Right lobe of liver (tissue), 6 donors: ENCODE measurements around the gene RPS14. TPM values are rescaled to one million over a fixed set of nuclear protein-coding genes. Genes with fewer than 3 reads are reported as not detected.

Experiments
- ATAC-seq, 4 donors: fragments of 200-7000 bp; cut with Tn5 transposase; one replicate each; pipeline ENCODE4 v1.9.1; 2020; ENCODE audit warnings: mild to moderate bottlenecking in 4 of 4, moderate library complexity in 4 of 4
- DNase-seq, 3 donors: peaks; one replicate each; pipeline ENCODE4 v3.0.0-alpha.2; 2020
- H3K27ac ChIP-seq, 3 donors: fragments of 200-600 bp; one replicate each; pipeline ENCODE4 v1.8.0; 2022
- H3K27me3 ChIP-seq, 2 donors: fragments of 200-600 bp; one replicate each; pipeline ENCODE4 v1.8.0; 2022
- H3K36me3 ChIP-seq, 4 donors: fragments of 200-600 bp; sonication (generic) in 1 of 4; one replicate each; pipeline versions ENCODE4 v1.5.1 to v1.8.0; 2017 to 2022; ENCODE audit warnings: control low read depth in 1 of 4
- H3K4me1 ChIP-seq, 4 donors: fragments of 200-600 bp; sonication (generic) in 1 of 4; one replicate each; pipeline versions ENCODE4 v1.5.1 to v1.8.0; 2017 to 2022; ENCODE audit warnings: control low read depth in 1 of 4
- H3K4me3 ChIP-seq, 3 donors: fragments of 200-600 bp; one replicate each; pipeline ENCODE4 v1.8.0; 2022
- H3K9me3 ChIP-seq, 4 donors: fragments of 200-600 bp; sonication (generic) in 1 of 4; one replicate each; pipeline versions ENCODE4 v1.5.1 to v1.8.0; 2017 to 2022; ENCODE audit warnings: control low read depth in 1 of 4
- POLR2A ChIP-seq: fragments of 450-650 bp; IDR thresholded peaks from one replicate; pipeline ENCODE4 v1.6.1; 2017; ENCODE audit warnings: antibody characterized with exemption, mild to moderate bottlenecking
- WGBS: methylation state at CpG from one replicate; pipeline ENCODE4 v1.1.6; 2018; ENCODE audit warnings: low coverage, low lambda C conversion rate; ENCODE audit not compliant: insufficient coverage; ENCODE audit errors: missing lambda C conversion rate; 5-methylcytosine and 5-hydroxymethylcytosine counted together
- intact Hi-C, 2 donors: fragments of 100-400 bp; cut with DNase I; formaldehyde crosslinking; loops; one replicate each; pipeline versions ENCODE4 v1.11.2 to v1.14.1; 2022
- long read RNA-seq: library from polyadenylated mRNA; unstranded; transcript quantifications from one replicate; pipeline ENCODE4 v2.0.0, GENCODE V29; 2019
- total RNA-seq, 6 experiments: library from RNA; depleted of rRNA in 2 of 6; stranded (reverse); fragments of >200 nt in 2 of 6; fragmentation: NEBNext Ultra II Directional in 3 of 6; extraction: Animal tissue kit (Norgen Biotek cat#: 25700) in 3 of 6; gene quantifications; one replicate each; pipeline versions ENCODE4 v1.1.0 to v1.2.4, GENCODE V29; 2016 to 2023
- TF ChIP-seq, protein P1 (sequence below), 4 donors: fragments of 200-600 bp in 3 of 4; fragments of 450-650 bp in 1 of 4; IDR thresholded peaks; one replicate each; pipeline versions ENCODE4 v1.5.1 to v1.8.0; 2016 to 2022; ENCODE audit warnings: antibody characterized with exemption in 4 of 4, mild to moderate bottlenecking in 2 of 4
- donor health status: DM: no; HTN: yes; CAD: no.
- donor health status: DM: no; HTN: no; CAD: no.
- donor health status: DM: no; HTN: no; CAD: no.
- donor health status: DM: no; HTN: yes; CAD: no.
- donor health status: DM: no; HTN: yes; CAD: no.

RPS14 gene
- 100 to 1,000 TPM; 573 to 800 (median 663) TPM for total RNA-seq
- long read RNA-seq, transcript RPS14-203 (5 exons, 569 nt) = major isoform, 513 of 564 reads
- long read RNA-seq, partial matches to known transcripts = 43 of 564 reads
- long read RNA-seq, other reads (novel, unspliced or antisense) = 8 of 564 reads

DNA sequence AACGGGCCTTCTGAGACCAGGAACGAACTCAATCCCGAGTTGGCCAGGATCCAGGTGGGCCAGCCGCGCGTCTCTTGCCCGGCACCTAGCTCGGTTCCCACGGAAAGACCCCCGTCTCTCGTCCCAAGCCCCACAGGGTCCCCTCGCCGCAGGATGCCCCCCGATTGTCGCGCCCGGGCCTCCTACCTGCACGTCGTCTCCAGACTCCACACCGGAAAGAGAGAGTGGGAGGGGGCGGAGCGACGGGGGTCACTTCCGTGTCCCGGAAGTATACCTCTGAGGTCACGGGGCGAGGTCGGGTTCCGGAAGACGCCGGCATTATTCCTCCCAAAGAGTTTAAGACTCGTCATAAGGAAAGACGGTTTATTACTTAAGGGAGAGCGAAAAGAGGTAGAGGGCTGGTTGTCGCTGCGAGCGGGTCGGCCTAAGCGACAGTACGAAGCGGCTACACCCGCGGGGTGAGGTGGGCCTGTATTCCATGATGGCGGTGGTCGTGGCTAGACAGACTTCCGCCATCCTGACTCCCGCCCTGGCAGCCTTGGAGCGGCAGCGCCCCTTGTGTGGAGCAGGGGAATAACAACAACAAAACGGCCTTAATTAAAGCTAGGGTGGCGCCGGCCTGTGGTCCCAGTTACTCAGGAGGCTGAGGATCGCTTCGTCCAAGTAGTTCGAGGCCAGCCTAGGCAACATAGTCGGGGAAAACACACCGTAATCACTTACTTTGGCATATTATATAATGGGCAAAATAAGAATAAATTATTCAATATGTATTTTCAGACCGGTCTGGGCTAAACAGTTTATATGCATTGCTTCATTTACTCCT is at the start of gene RPS14:
RPS14 (minus strand) TSS at position 223 of the 823 bp plus-strand sequence. CDS start 2,006 bp downstream, outside the sequence.
- H3K4me3 ChIP-seq = peak within 1 kb of the TSS; percentile 81 to 97 (median 93)
- 3% methylated on average over 47 of the region's 58 CpGs for WGBS
- ATAC-seq (peak; percentile 95 to 97 (median 97)), DNase-seq (peak; percentile 93 to 96 (median 94))
- H3K36me3 ChIP-seq = peaks cover 16 to 32% (median 25%) of the 10 kb centered on the region in 4 donors
- no peaks in the 10 kb centered on the region for H3K27me3 ChIP-seq
- peaks cover 0 to 10% (median 0%) of the 10 kb centered on the region in 4 donors for H3K4me1 ChIP-seq
- intact Hi-C loops = no loop called here
- peak within 1 kb of the TSS; percentile 94 to 98 (median 95) for H3K27ac ChIP-seq
- peak; percentile 78 for TF ChIP-seq POLR2A
- TF ChIP-seq, protein P1, sequence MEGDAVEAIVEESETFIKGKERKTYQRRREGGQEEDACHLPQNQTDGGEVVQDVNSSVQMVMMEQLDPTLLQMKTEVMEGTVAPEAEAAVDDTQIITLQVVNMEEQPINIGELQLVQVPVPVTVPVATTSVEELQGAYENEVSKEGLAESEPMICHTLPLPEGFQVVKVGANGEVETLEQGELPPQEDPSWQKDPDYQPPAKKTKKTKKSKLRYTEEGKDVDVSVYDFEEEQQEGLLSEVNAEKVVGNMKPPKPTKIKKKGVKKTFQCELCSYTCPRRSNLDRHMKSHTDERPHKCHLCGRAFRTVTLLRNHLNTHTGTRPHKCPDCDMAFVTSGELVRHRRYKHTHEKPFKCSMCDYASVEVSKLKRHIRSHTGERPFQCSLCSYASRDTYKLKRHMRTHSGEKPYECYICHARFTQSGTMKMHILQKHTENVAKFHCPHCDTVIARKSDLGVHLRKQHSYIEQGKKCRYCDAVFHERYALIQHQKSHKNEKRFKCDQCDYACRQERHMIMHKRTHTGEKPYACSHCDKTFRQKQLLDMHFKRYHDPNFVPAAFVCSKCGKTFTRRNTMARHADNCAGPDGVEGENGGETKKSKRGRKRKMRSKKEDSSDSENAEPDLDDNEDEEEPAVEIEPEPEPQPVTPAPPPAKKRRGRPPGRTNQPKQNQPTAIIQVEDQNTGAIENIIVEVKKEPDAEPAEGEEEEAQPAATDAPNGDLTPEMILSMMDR (IDR thresholded peaks at IDR 0.05) = peak; percentile 86 to 98 (median 94)
- no peaks in the 10 kb centered on the region for H3K9me3 ChIP-seq

DNA sequence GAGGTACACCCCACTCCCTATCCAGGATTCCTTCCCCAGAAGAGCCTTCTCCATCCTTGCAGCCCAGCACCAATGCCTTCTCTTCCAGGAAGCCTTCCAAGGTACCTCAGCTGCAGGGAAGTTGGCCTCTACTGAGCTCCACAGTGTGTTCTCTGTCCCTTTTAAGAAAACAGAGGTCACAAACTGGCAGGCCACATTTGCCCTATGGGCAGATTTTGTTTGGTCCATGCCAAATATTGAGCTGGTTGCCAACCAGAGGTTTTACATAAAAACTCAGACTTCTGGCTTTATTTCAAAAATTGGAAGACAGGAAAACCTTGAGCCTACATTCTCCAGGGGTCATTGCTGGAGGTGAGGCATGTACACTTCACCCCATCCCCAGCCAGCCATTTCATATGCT is 49.4 kb upstream of the RPS14 start:
- TF ChIP-seq, protein P1 (IDR thresholded peaks at IDR 0.05) = no peak
- no peak for TF ChIP-seq POLR2A
- ATAC-seq = peak in 3 of 4 donors; percentile 2 to 29 (median 9)
- peaks cover 0 to 10% (median 3%) of the 10 kb centered on the region in 4 donors for H3K36me3 ChIP-seq
- no peak for DNase-seq
- intact Hi-C loops = no loop called here
- no peak overlapping the region for H3K4me3 ChIP-seq
- no peaks in the 10 kb centered on the region for H3K27me3 ChIP-seq
- no peaks in the 10 kb centered on the region for H3K9me3 ChIP-seq
- peak overlapping the region in 1 of 3 donors; percentile 37 for H3K27ac ChIP-seq
- peaks cover 2 to 80% (median 46%) of the 10 kb centered on the region in 4 donors for H3K4me1 ChIP-seq

DNA sequence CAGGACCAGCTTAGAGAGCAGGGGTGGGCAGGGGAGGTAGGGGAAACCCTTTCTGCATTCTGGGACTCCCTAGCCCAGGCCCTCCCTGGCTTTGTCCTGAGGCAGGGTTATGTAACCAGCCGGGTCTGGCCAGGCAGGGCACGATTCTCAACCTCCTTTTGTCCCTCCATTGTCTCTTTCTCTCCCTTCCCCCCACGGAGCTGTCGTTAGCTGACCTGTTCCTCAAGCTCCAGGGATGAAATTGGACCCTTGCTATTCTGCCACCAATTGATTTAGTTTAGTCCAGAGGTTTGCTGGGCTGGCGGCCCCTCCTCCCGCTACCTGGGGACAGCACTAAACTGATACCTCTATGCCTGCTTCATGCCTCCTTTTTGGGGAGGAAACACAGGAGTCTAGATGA is 49.0 kb upstream of the RPS14 start:
- peak overlapping the region in 1 of 3 donors; percentile 37 for H3K27ac ChIP-seq

DNA sequence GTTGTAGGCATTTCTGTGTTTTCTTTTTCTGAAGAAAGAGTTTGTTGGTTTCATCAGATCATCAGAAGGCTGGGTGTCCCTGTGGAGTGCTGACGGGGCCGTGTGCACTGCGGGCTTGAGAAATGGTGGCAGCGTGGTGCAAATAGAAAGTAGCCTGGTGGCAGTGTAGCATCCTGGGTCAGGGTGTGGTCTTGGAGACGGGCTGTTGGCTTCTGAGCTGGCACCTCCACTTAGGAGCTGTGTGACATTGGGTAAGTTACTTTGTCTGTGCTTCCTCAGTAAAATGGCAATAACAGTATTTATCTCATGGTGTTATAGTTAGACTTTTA is 48.4 kb upstream of the RPS14 start:
- H3K27me3 ChIP-seq = no peaks in the 10 kb centered on the region
- no peak for ATAC-seq
- intact Hi-C loops = no loop called here
- no peak for DNase-seq
- H3K9me3 ChIP-seq = no peaks in the 10 kb centered on the region
- no peak overlapping the region for H3K4me3 ChIP-seq
- peaks cover 2 to 72% (median 40%) of the 10 kb centered on the region in 4 donors for H3K4me1 ChIP-seq
- peak overlapping the region in 2 of 3 donors; percentile 47 to 56 for H3K27ac ChIP-seq
- TF ChIP-seq POLR2A = no peak
- TF ChIP-seq, protein P1 (IDR thresholded peaks at IDR 0.05) = no peak
- 69% methylated on average over 4 of the region's 5 CpGs for WGBS
- peaks cover 0 to 10% (median 3%) of the 10 kb centered on the region in 4 donors for H3K36me3 ChIP-seq

More for the DNA sequence above, 49.0 kb upstream of the RPS14 start:
- WGBS = 25% methylated on average over 5 of the region's 6 CpGs
- intact Hi-C loops = no loop called here
- ATAC-seq (peak in 3 of 4 donors; percentile 24 to 54 (median 41)), DNase-seq (peak in 1 of 3 donors; percentile 48)
- H3K9me3 ChIP-seq = no peaks in the 10 kb centered on the region
- peaks cover 0 to 10% (median 3%) of the 10 kb centered on the region in 4 donors for H3K36me3 ChIP-seq
- TF ChIP-seq, protein P1 (IDR thresholded peaks at IDR 0.05) = no peak
- TF ChIP-seq POLR2A = no peak
- H3K27me3 ChIP-seq = no peaks in the 10 kb centered on the region
- H3K4me1 ChIP-seq = peaks cover 2 to 78% (median 44%) of the 10 kb centered on the region in 4 donors
- no peak overlapping the region for H3K4me3 ChIP-seq
